Karpas-422 (cell line): ENCODE results near the gene UBXN1. TPM values are rescaled to one million over a fixed set of nuclear protein-coding genes. Genes with fewer than 3 reads are reported as not detected.
"Not testable (repeated sequence)": the region's sequence is repeated elsewhere in the genome, so short reads cannot be mapped to it uniquely, and the experiment has no call there.

Experiments
- DNase-seq: peaks from one replicate; pipeline ENCODE4 v3.0.0-alpha.2; 2015
- H2AFZ ChIP-seq: fragments of 200-600 bp; sonication (generic); 2 replicates; pipeline ENCODE4 v1.6.1; 2014; ENCODE audit warnings: antibody characterized with exemption, low read length, mixed read lengths
- H3K27ac ChIP-seq: fragments of 200-600 bp; sonication (generic); 2 replicates; pipeline ENCODE4 v1.5.1; 2014; ENCODE audit warnings: mild to moderate bottlenecking, low read length, moderate library complexity
- H3K27me3 ChIP-seq: fragments of 200-600 bp; sonication (generic); 2 replicates; pipeline ENCODE4 v1.6.1; 2014; ENCODE audit warnings: low read length, mixed read lengths
- H3K36me3 ChIP-seq: fragments of 200-600 bp; sonication (generic); 2 replicates; pipeline ENCODE4 v1.6.1; 2014; ENCODE audit warnings: low read length, mixed read lengths; ENCODE audit not compliant: insufficient read depth
- H3K4me1 ChIP-seq: fragments of 200-600 bp; sonication (generic); 2 replicates; pipeline ENCODE4 v1.6.1; 2014; ENCODE audit warnings: mild to moderate bottlenecking, low read length, mixed read lengths
- H3K4me2 ChIP-seq: fragments of 200-600 bp; sonication (generic); 2 replicates; pipeline ENCODE4 v1.6.1; 2014; ENCODE audit warnings: low read length, low read depth, mild to moderate bottlenecking; ENCODE audit not compliant: poor library complexity, severe bottlenecking
- H3K4me3 ChIP-seq: fragments of 200-600 bp; sonication (generic); 2 replicates; pipeline ENCODE4 v1.5.1; 2014; ENCODE audit warnings: mild to moderate bottlenecking, antibody characterized with exemption, low read length, mixed read lengths
- H3K79me2 ChIP-seq: fragments of 200-600 bp; sonication (generic); 2 replicates; pipeline ENCODE4 v1.6.1; 2014; ENCODE audit warnings: mild to moderate bottlenecking, low read length, mixed read lengths
- H3K9ac ChIP-seq: fragments of 200-600 bp; sonication (generic); 2 replicates; pipeline ENCODE4 v1.6.0; 2014; ENCODE audit warnings: low read length
- H3K9me2 ChIP-seq: fragments of 200-600 bp; sonication (generic), shearing (Covaris generic); replicated peaks from 2 replicates; pipeline ENCODE4 v1.6.0; 2014; ENCODE audit warnings: mild to moderate bottlenecking, low read length, moderate library complexity; ENCODE audit not compliant: insufficient read depth
- H3K9me3 ChIP-seq: fragments of 300-700, 200-600 bp; sonication (generic); 2 replicates; pipeline ENCODE4 v1.6.1; 2014; ENCODE audit warnings: low read length, mixed read lengths
- H4K20me1 ChIP-seq: fragments of 200-600 bp; sonication (generic); 2 replicates; pipeline ENCODE4 v1.6.1; 2014; ENCODE audit warnings: mild to moderate bottlenecking, antibody characterized with exemption, low read length, low read depth; ENCODE audit not compliant: insufficient read depth
- total RNA-seq: library from RNA; depleted of rRNA; stranded (reverse); fragments of >200 nt; shearing (Covaris generic); gene quantifications from 2 replicates; pipeline ENCODE4 v1.2.3, GENCODE V29; 2014; ENCODE audit warnings: low replicate concordance

UBXN1 gene
- total RNA-seq, 1 experiment from 2014 or later: 160 TPM

DNA sequence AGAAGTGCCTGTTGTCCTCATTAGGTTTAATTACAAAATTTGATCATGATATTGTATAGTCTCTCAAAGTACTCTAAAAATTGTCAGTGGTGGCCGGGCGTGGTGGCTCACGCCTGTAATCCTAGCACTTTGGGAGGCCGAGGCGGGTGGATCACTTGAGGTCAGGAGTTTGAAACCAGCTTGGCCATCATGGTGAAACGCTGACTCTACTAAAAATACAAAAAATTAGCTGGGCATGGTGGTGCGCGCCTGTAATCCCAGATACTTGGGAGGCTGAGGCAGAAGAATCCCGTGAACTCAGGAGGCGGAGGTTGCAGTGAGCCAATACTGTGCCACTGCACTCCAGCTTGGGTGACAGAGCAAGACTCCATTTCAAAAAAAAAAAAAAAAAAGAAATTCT is 3.5 kb downstream of the UBXN1 start:
- not testable (repeated sequence) for H3K4me3 ChIP-seq, H3K27ac ChIP-seq, H3K27me3 ChIP-seq, DNase-seq, H3K4me2 ChIP-seq, H3K36me3 ChIP-seq, H3K9me2 ChIP-seq, H3K9me3 ChIP-seq, H3K9ac ChIP-seq, H2AFZ ChIP-seq, H4K20me1 ChIP-seq
- Histone ChIP-seq H3K4me1 (peaks cover 43% of the 10 kb centered on the region), H3K79me2 (peaks cover 67% of the 10 kb centered on the region)

DNA sequence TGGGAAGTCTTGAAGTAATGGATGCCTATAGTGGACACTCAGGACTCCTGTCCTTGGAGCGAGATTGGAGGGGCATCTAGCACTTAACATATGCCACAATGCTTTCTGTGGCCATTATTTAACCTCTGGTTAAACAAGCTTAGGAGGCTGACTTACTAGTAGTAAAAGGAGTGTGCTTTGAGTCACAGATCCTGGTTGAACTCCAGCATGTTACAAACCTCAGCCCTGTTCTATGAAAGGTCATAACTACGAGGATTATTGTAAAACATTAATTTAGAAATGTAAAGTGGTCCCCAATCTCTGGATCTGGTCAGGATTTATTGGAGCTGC is 5.7 kb downstream of the UBXN1 start:
- Histone ChIP-seq H4K20me1 (no peaks in the 10 kb centered on the region; the same call in 1 of the 2 replicates), H3K9ac (peak overlapping the region; percentile 96), H3K27me3 (no peaks in the 10 kb centered on the region), H3K36me3 (peaks cover 9% of the 10 kb centered on the region; the same call in 1 of the 2 replicates), H3K9me3 (no peaks in the 10 kb centered on the region), H3K27ac (no peak overlapping the region), H2AFZ (no peak overlapping the region), H3K79me2 (peaks cover 68% of the 10 kb centered on the region), H3K4me3 (peak overlapping the region; percentile 95), H3K4me1 (peaks cover 42% of the 10 kb centered on the region), H3K4me2 (peak overlapping the region; percentile 93), H3K9me2 (no peaks in the 10 kb centered on the region)
- DNase-seq: no peak

DNA sequence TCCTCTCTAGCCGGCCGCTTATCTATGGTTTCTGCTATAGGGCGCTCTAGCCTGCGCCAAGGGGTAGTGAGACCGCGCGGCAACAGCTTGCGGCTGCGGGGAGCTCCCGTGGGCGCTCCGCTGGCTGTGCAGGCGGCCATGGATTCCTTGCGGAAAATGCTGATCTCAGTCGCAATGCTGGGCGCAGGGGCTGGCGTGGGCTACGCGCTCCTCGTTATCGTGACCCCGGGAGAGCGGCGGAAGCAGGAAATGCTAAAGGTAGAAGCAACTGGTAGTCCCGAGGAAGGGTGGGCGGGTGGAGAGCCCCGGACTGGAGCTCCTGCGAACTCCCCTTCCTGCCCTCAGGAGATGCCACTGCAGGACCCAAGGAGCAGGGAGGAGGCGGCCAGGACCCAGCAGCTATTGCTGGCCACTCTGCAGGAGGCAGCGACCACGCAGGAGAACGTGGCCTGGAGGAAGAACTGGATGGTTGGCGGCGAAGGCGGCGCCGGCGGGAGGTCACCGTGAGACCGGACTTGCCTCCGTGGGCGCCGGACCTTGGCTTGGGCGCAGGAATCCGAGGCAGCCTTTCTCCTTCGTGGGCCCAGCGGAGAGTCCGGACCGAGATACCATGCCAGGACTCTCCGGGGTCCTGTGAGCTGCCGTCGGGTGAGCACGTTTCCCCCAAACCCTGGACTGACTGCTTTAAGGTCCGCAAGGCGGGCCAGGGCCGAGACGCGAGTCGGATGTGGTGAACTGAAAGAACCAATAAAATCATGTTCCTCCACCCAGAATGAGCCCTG is 7.1 kb downstream of the UBXN1 start, which contains the start of the genes LBHD1 and UQCC3:
Gene LBHD1 (minus strand): TSS at position 660 of the 782 bp plus-strand sequence. CDS start 2,236 bp downstream, outside the sequence.
Gene UQCC3 (plus strand): TSS at position 66 of the 782 bp plus-strand sequence. CDS start 73 bp downstream, at position 139.
- no peaks in the 10 kb centered on the region for H3K9me3 ChIP-seq
- H3K4me1 ChIP-seq: peaks cover 39% of the 10 kb centered on the region
- H3K79me2 ChIP-seq: peaks cover 63% of the 10 kb centered on the region
- peak within 1 kb of the TSS; percentile 93 for H3K4me2 ChIP-seq
- H3K9ac ChIP-seq: peak within 1 kb of the TSS; percentile 96
- H3K36me3 ChIP-seq: peaks cover 8% of the 10 kb centered on the region; the same call in 1 of the 2 replicates
- H2AFZ ChIP-seq: peak within 1 kb of the TSS; percentile 17; the same call in 1 of the 2 replicates
- DNase-seq: peak; percentile 96
- no peaks in the 10 kb centered on the region for H3K27me3 ChIP-seq
- no peaks in the 10 kb centered on the region for H3K9me2 ChIP-seq
- peak within 1 kb of the TSS; percentile 95 for H3K4me3 ChIP-seq
- peak within 1 kb of the TSS; percentile 88 for H3K27ac ChIP-seq
- no peaks in the 10 kb centered on the region for H4K20me1 ChIP-seq

DNA sequence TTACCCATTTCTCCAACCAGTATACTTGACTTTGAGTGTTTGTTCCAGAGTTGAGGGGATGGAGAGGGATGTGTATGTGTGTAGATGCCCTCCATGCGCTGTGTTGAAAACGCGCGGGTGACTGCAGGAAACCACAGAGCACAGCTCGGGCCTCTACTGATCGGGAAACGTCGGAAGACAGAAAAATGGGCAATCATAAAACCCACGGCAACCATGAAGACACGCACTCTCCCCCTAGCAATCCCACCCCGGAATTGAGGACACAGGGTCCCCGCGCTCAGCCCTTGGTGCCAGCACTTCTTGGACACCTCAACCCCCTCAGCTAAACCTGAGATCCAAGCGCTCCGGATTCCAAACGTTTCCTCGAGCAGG is 7.7 kb downstream of the UBXN1 start:
- no peak overlapping the region for H2AFZ ChIP-seq
- peak overlapping the region; percentile 93 for H3K4me2 ChIP-seq
- peak overlapping the region; percentile 95 for H3K4me3 ChIP-seq
- H3K27me3 ChIP-seq: no peaks in the 10 kb centered on the region
- H3K9ac ChIP-seq: peak overlapping the region; percentile 96
- H3K79me2 ChIP-seq: peaks cover 64% of the 10 kb centered on the region
- no peak for DNase-seq
- H3K36me3 ChIP-seq: peaks cover 8% of the 10 kb centered on the region; the same call in 1 of the 2 replicates
- H3K27ac ChIP-seq: peak overlapping the region; percentile 88
- H3K9me3 ChIP-seq: no peaks in the 10 kb centered on the region
- no peaks in the 10 kb centered on the region for H3K9me2 ChIP-seq
- H3K4me1 ChIP-seq: peaks cover 42% of the 10 kb centered on the region
- no peaks in the 10 kb centered on the region for H4K20me1 ChIP-seq

DNA sequence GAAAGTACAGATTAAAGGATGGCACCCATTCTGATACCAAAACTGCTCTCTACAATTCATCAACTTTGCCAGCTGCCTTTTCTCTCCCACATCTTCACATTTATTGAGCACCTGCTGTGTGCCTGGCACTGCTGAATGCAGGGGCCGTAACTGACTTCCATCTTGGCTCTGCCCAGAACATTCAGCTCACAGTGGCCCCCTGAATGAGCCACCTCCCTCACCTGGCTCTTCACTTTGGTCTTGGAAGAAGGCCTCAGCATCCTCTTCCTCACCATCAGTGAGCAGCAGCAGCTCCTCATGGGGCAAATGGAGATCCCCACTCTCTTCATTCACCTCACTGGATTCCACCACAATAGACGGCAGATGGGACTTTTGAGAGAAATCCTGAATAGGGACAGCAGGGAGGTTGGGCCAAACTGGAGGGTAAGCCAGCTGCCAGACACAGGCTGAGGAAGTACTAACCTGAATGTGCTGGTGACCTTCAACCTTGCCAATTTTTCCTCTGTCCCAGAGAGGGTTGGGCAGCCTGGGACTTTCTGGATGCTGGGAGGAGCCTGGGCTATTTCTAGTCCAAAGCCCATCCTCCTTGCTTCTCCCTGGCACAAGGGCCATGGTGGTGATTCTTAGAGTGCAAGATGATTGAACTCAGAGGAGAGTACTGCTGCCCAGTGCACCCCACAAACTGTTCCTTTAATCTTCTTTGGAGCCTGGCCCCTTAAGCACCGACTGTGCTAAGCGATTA is 9.3 kb downstream of the UBXN1 start:
- Histone ChIP-seq H3K4me1 (peaks cover 49% of the 10 kb centered on the region), H3K36me3 (peaks cover 9% of the 10 kb centered on the region; the same call in 1 of the 2 replicates), H3K27ac (peak overlapping the region; percentile 42; the same call in 1 of the 2 replicates), H3K9me3 (no peaks in the 10 kb centered on the region), H3K9ac (peak overlapping the region; percentile 14; the same call in 1 of the 2 replicates), H3K79me2 (peaks cover 77% of the 10 kb centered on the region), H3K4me3 (no peak overlapping the region), H3K27me3 (no peaks in the 10 kb centered on the region), H4K20me1 (no peaks in the 10 kb centered on the region; the same call in 1 of the 2 replicates), H3K9me2 (no peaks in the 10 kb centered on the region), H2AFZ (no peak overlapping the region), H3K4me2 (peak overlapping the region; percentile 93)
- DNase-seq: no peak

DNA sequence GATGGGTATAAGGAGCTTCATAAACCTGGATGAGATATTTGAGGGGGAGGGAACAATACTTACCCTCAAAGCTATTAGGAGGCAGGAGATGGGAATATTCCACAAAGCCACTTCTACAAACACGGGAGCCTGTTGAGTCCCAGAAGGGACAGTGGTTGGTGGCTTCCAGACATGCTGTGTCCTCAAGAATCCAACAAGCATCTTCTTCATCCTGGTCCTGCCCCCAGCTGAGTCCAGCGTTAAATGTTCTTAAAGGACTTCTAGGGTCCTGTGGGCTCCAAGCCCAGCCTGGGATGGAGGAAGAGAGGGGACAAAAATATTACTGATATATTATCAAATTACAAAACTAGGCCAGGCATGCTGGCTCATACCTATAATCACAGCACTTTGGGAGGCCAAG is 11.4 kb downstream of the UBXN1 start:
- Histone ChIP-seq H3K36me3 (peaks cover 15% of the 10 kb centered on the region), H3K79me2 (peaks cover 73% of the 10 kb centered on the region), H4K20me1 (no peaks in the 10 kb centered on the region; the same call in 1 of the 2 replicates), H3K27me3 (no peaks in the 10 kb centered on the region), H3K4me1 (peaks cover 46% of the 10 kb centered on the region), H3K27ac (peak overlapping the region; percentile 88), H3K4me2 (peak overlapping the region; percentile 76), H3K9me2 (no peaks in the 10 kb centered on the region), H2AFZ (no peak overlapping the region), H3K9me3 (no peaks in the 10 kb centered on the region), H3K4me3 (peak overlapping the region; percentile 100; the same call in 1 of the 2 replicates), H3K9ac (peak overlapping the region; percentile 100)
- no peak for DNase-seq

DNA sequence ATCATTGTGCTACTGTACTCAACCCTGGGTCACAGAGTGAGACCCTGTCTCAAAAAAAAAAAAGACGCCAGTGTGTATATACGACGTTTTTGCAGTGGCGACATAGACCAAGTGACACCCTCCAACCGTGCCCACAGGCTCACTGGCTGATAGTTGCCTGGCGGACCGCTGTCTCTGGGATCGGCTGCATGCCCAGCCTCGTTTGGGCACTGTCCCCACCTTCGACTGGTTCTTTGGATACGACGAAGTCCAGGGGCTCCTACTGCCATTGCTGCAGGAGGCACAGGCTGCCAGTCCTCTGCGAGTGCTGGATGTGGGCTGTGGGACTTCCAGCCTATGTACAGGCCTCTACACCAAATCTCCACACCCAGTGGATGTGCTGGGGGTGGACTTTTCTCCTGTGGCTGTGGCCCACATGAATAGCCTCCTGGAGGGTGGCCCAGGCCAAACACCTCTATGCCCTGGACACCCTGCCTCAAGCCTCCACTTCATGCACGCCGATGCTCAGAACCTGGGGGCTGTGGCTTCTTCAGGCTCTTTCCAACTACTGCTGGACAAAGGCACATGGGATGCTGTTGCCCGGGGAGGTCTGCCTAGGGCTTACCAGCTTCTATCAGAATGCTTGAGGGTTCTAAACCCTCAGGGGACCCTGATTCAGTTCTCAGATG is 12.5 kb downstream of the UBXN1 start:
- H3K9ac ChIP-seq: peak overlapping the region; percentile 100
- no peaks in the 10 kb centered on the region; the same call in 1 of the 2 replicates for H4K20me1 ChIP-seq
- peaks cover 44% of the 10 kb centered on the region for H3K4me1 ChIP-seq
- peak overlapping the region; percentile 76 for H3K4me2 ChIP-seq
- peak overlapping the region; percentile 88 for H3K27ac ChIP-seq
- H3K4me3 ChIP-seq: peak overlapping the region; percentile 100
- H3K9me3 ChIP-seq: no peaks in the 10 kb centered on the region
- H3K36me3 ChIP-seq: peaks cover 17% of the 10 kb centered on the region
- DNase-seq: peak; percentile 60
- H3K79me2 ChIP-seq: peaks cover 65% of the 10 kb centered on the region
- H2AFZ ChIP-seq: no peak overlapping the region
- H3K9me2 ChIP-seq: no peaks in the 10 kb centered on the region
- H3K27me3 ChIP-seq: no peaks in the 10 kb centered on the region
